Uterus (tissue), 2 donors: ENCODE results near the gene ASCC3.

ENCODE experiments used
- CTCF ChIP-seq, 4 experiments: fragments of 200-600 bp in 2 of 4; fragments of 450-650 bp in 2 of 4; sonication (generic) in 2 of 4; IDR thresholded peaks; one replicate each; pipeline ENCODE4 v1.5.1; 2016 to 2019; ENCODE audit warnings: antibody characterized with exemption in 4 of 4, mild to moderate bottlenecking in 2 of 4, moderate library complexity in 1 of 4
- POLR2A ChIP-seq, 2 donors: fragments of 450-650 bp; IDR thresholded peaks; one replicate each; pipeline ENCODE4 v1.6.1; 2016; ENCODE audit warnings: antibody characterized with exemption in 2 of 2, mild to moderate bottlenecking in 1 of 2, moderate library complexity in 1 of 2

- TF ChIP-seq CTCF (IDR thresholded peaks at IDR 0.05) = no peak
- TF ChIP-seq POLR2A (IDR thresholded peaks at IDR 0.05) = no peak
Measured at GRCh38 chr6:100906325-100906724, 25.2 kb upstream of the ASCC3 start.
